Effector CD8-positive, alpha-beta T cell (primary cell): Measurements from ENCODE around the gene PRX.
"Not testable (repeated sequence)": the region's sequence is repeated elsewhere in the genome, so short reads cannot be mapped to it uniquely, and the experiment has no call there.

Experiments used
- DNase-seq: peaks from one replicate; lab custom pipeline; 2025; lab: John Stamatoyannopoulos, UW

The PRX gene

GRCh38 chr19:40433391-40434216, 20.4 kb upstream of the PRX start:
- peak; percentile 24 for DNase-seq

GRCh38 chr19:40432760-40433159, 19.6 kb upstream of the PRX start:
- not testable (repeated sequence) for DNase-seq

GRCh38 chr19:40431698-40432097, 18.5 kb upstream of the PRX start:
- DNase-seq = no peak

- not testable (repeated sequence) for DNase-seq
These were observed 17.1 kb upstream of the PRX start for GRCh38 chr19:40430242-40430641.

GRCh38 chr19:40428197-40428596, 15.0 kb upstream of the PRX start:
- not testable (repeated sequence) for DNase-seq

GRCh38 chr19:40425450-40426287, 12.5 kb upstream of the PRX start, which contains the start of gene SERTAD1:
Gene SERTAD1 (minus strand): TSS chr19:40425992. CDS start chr19:40423546, 2,446 bp downstream.
- DNase-seq = peak; percentile 100

GRCh38 chr19:40424637-40425449, 11.7 kb upstream of the PRX start:
- no peak for DNase-seq

GRCh38 chr19:40423938-40424337, 10.8 kb upstream of the PRX start:
- DNase-seq = no peak

- DNase-seq = no peak
These were observed 9.8 kb upstream of the PRX start for GRCh38 chr19:40422748-40423566.

- no peak for DNase-seq
These were observed 9.0 kb upstream of the PRX start for GRCh38 chr19:40421993-40422747.

- DNase-seq = peak; percentile 60
These were observed 7.9 kb upstream of the PRX start for GRCh38 chr19:40420766-40421765.

GRCh38 chr19:40420451-40420765, 7.2 kb upstream of the PRX start:
- no peak for DNase-seq

GRCh38 chr19:40419780-40420179, 6.6 kb upstream of the PRX start:
- no peak for DNase-seq

GRCh38 chr19:40419066-40419612, 6.0 kb upstream of the PRX start:
- no peak for DNase-seq

- no peak for DNase-seq
These were observed 4.9 kb upstream of the PRX start for GRCh38 chr19:40418040-40418439.

- DNase-seq = no peak
These were observed 4.4 kb upstream of the PRX start for GRCh38 chr19:40417643-40417981.

- DNase-seq = no peak
These were observed 3.9 kb upstream of the PRX start for GRCh38 chr19:40416918-40417642.

GRCh38 chr19:40415768-40416167, 2.6 kb upstream of the PRX start:
- DNase-seq = no peak
